SU-DHL-6 (cell line): ENCODE measurements around the gene CNTN6.

Experiments
- H2AFZ ChIP-seq: fragments of 200-600 bp; sonication (generic); 2 replicates; pipeline ENCODE4 v1.6.1; 2014; ENCODE audit warnings: low read depth, mild to moderate bottlenecking, moderate library complexity, mixed read lengths, antibody characterized with exemption, low read length; ENCODE audit not compliant: severe bottlenecking
- H3F3A ChIP-seq: fragments of 200-600 bp; shearing (Covaris generic); 2 replicates; pipeline ENCODE4 v1.6.0; 2016; ENCODE audit warnings: antibody characterized with exemption, mild to moderate bottlenecking; ENCODE audit not compliant: insufficient read depth
- H3K27ac ChIP-seq: fragments of 200-600 bp; sonication (generic); 2 replicates; pipeline ENCODE4 v1.5.1; 2016; ENCODE audit warnings: low read depth, mild to moderate bottlenecking, low read length, moderate library complexity, mixed read lengths
- H3K27me3 ChIP-seq: fragments of 200-600 bp; sonication (generic), shearing (Covaris generic); 2 replicates; pipeline ENCODE4 v1.6.0; 2014; ENCODE audit warnings: mild to moderate bottlenecking, low read length
- H3K36me3 ChIP-seq: fragments of 200-600 bp; sonication (generic); 2 replicates; pipeline ENCODE4 v1.6.1; 2014; ENCODE audit warnings: mild to moderate bottlenecking, low read length, mixed read lengths
- H3K4me2 ChIP-seq: fragments of 300-600, 200-600 bp; shearing (Covaris generic), sonication (generic); 2 replicates; pipeline ENCODE4 v1.6.0; 2014; ENCODE audit warnings: low read length, low read depth, mild to moderate bottlenecking; ENCODE audit not compliant: poor library complexity, severe bottlenecking
- H3K4me3 ChIP-seq: fragments of 200-600 bp; sonication (generic); 2 replicates; pipeline ENCODE4 v1.5.1; 2014; ENCODE audit warnings: antibody characterized with exemption, low read length, mild to moderate bottlenecking, mixed read lengths; ENCODE audit not compliant: insufficient read depth, poor library complexity, severe bottlenecking
- H3K79me2 ChIP-seq: fragments of 200-600 bp; sonication (generic); 2 replicates; pipeline ENCODE4 v1.6.1; 2014; ENCODE audit warnings: mild to moderate bottlenecking, low read length, moderate library complexity; ENCODE audit not compliant: insufficient read depth
- H3K9ac ChIP-seq: fragments of 200-600 bp; sonication (generic); 2 replicates; pipeline ENCODE4 v1.7.0; 2014; ENCODE audit warnings: mild to moderate bottlenecking, low read length
- H3K9me2 ChIP-seq: fragments of 200-600 bp; sonication (generic); replicated peaks from 2 replicates; pipeline ENCODE4 v1.6.1; 2014; ENCODE audit warnings: low read length; ENCODE audit not compliant: insufficient read depth
- H3K9me3 ChIP-seq: fragments of 200-600 bp; sonication (generic); 2 replicates; pipeline ENCODE4 v1.6.1; 2014; ENCODE audit warnings: low read length, mixed read lengths; ENCODE audit not compliant: insufficient read depth
- H4K20me1 ChIP-seq: fragments of 200-600 bp; sonication (generic); 2 replicates; pipeline ENCODE4 v1.6.1; 2014; ENCODE audit warnings: low read depth, mild to moderate bottlenecking, antibody characterized with exemption, low read length, moderate library complexity, mixed read lengths
- EZH2phosphoT487 ChIP-seq: fragments of 200-600 bp; sonication (generic), shearing (Covaris generic); conservative IDR thresholded peaks from 2 replicates; pipeline ENCODE4 v1.6.1; 2018; ENCODE audit warnings: mild to moderate bottlenecking, antibody characterized with exemption, low read length, moderate library complexity, mixed read lengths
- TF ChIP-seq, protein P1 (sequence below): fragments of 200-600 bp; sonication (generic); IDR thresholded peaks from one replicate; pipeline ENCODE4 v1.5.1; 2017; ENCODE audit warnings: antibody characterized with exemption, mild to moderate bottlenecking, low read length, moderate library complexity; ENCODE audit not compliant: insufficient read depth, poor library complexity, severe bottlenecking

The CNTN6 gene

DNA sequence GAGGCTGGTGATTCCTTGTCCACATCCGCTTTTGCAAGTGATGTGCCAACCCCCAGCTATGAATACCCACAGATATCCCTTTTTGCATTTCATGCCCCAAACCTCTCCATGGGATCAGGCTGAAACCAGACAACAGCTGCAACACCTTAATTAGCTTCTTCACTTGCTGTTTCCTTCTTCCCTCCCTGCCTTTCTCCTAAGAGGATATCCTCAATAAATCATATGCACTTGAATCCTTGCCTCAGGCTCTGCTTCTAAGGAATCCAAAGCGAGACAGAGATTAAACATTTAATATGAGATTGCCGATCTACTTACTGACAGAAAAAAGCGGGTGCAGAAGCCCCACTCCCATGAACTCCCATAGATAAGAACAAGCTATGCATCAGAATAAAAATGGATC, 138.1 kb downstream of the CNTN6 start:
- H3K27ac ChIP-seq = no peak overlapping the region
- H3K36me3 ChIP-seq = no peaks in the 10 kb centered on the region
- H3K9me2 ChIP-seq = no peaks in the 10 kb centered on the region
- no peaks in the 10 kb centered on the region for H3F3A ChIP-seq
- H3K27me3 ChIP-seq = no peaks in the 10 kb centered on the region
- no peaks in the 10 kb centered on the region for H3K9me3 ChIP-seq
- no peaks in the 10 kb centered on the region for H4K20me1 ChIP-seq
- H3K79me2 ChIP-seq = no peaks in the 10 kb centered on the region
- no peak overlapping the region for H3K4me3 ChIP-seq
- TF ChIP-seq, protein P1, sequence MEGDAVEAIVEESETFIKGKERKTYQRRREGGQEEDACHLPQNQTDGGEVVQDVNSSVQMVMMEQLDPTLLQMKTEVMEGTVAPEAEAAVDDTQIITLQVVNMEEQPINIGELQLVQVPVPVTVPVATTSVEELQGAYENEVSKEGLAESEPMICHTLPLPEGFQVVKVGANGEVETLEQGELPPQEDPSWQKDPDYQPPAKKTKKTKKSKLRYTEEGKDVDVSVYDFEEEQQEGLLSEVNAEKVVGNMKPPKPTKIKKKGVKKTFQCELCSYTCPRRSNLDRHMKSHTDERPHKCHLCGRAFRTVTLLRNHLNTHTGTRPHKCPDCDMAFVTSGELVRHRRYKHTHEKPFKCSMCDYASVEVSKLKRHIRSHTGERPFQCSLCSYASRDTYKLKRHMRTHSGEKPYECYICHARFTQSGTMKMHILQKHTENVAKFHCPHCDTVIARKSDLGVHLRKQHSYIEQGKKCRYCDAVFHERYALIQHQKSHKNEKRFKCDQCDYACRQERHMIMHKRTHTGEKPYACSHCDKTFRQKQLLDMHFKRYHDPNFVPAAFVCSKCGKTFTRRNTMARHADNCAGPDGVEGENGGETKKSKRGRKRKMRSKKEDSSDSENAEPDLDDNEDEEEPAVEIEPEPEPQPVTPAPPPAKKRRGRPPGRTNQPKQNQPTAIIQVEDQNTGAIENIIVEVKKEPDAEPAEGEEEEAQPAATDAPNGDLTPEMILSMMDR = no peak
- TF ChIP-seq EZH2phosphoT487 = no peak
- no peak overlapping the region for H3K9ac ChIP-seq
- no peak overlapping the region for H3K4me2 ChIP-seq
- H2AFZ ChIP-seq = no peak overlapping the region

DNA sequence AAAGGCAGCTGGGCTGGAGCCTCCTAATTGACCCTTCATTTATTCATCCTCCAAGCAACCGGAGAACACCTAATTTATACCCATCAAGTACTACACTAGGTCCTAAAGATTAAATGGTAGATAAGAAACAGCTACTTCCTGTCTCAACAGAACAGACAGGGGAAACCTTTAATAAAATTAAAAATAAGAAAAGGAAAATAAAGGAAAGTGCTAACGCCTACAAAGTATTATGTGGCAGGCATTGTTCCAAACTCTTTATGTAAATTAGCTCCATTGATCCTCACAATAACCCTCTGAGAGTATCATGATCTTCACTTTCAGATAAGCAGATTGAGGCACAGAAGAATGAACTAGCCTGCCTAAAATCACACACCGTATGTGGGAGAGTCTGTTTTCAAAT, 139.5 kb downstream of the CNTN6 start:
- H3K27ac ChIP-seq = no peak overlapping the region
- H4K20me1 ChIP-seq = no peaks in the 10 kb centered on the region
- no peaks in the 10 kb centered on the region for H3K9me3 ChIP-seq
- H3K36me3 ChIP-seq = no peaks in the 10 kb centered on the region
- H2AFZ ChIP-seq = no peak overlapping the region
- no peak for TF ChIP-seq EZH2phosphoT487
- TF ChIP-seq, protein P1 = no peak
- H3K27me3 ChIP-seq = no peaks in the 10 kb centered on the region
- H3F3A ChIP-seq = no peaks in the 10 kb centered on the region
- no peaks in the 10 kb centered on the region for H3K79me2 ChIP-seq
- no peaks in the 10 kb centered on the region for H3K9me2 ChIP-seq
- H3K4me3 ChIP-seq = no peak overlapping the region
- H3K4me2 ChIP-seq = no peak overlapping the region
- H3K9ac ChIP-seq = no peak overlapping the region

GRCh38 chr3:1235526-1236120, 142.8 kb downstream of the CNTN6 start:
- Histone ChIP-seq H4K20me1 (no peaks in the 10 kb centered on the region), H3K9ac (no peak overlapping the region), H3K9me3 (no peaks in the 10 kb centered on the region), H3F3A (no peaks in the 10 kb centered on the region), H3K79me2 (no peaks in the 10 kb centered on the region), H2AFZ (no peak overlapping the region), H3K36me3 (no peaks in the 10 kb centered on the region), H3K27me3 (no peaks in the 10 kb centered on the region), H3K4me2 (no peak overlapping the region), H3K4me3 (no peak overlapping the region), H3K27ac (no peak overlapping the region), H3K9me2 (no peaks in the 10 kb centered on the region)
- no peak for TF ChIP-seq EZH2phosphoT487
- TF ChIP-seq, protein P1 = no peak
